ENCODE results near the gene MYH15.

DNA sequence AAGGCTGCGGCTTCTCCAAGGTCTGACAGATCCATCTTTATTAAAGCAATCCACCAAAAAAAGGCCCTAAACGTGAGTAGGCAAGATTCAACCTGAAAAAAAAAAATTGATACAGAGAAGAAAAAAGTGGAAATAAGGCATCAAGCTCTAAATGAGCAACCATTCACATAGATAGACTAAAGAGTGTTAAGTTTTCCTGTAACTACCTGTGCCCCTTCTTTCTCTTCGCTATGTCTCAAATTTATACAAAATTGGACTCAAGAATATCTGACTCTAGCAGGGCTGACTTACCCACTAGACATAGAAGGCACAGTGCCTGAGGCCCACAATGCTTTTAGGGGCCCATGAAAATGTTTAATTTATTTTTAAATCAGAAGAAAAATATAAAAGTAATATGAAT, at the start of gene MYH15:
- TF ChIP-seq, protein P1, sequence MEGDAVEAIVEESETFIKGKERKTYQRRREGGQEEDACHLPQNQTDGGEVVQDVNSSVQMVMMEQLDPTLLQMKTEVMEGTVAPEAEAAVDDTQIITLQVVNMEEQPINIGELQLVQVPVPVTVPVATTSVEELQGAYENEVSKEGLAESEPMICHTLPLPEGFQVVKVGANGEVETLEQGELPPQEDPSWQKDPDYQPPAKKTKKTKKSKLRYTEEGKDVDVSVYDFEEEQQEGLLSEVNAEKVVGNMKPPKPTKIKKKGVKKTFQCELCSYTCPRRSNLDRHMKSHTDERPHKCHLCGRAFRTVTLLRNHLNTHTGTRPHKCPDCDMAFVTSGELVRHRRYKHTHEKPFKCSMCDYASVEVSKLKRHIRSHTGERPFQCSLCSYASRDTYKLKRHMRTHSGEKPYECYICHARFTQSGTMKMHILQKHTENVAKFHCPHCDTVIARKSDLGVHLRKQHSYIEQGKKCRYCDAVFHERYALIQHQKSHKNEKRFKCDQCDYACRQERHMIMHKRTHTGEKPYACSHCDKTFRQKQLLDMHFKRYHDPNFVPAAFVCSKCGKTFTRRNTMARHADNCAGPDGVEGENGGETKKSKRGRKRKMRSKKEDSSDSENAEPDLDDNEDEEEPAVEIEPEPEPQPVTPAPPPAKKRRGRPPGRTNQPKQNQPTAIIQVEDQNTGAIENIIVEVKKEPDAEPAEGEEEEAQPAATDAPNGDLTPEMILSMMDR (IDR thresholded peaks at IDR 0.05): no peak
- no peak for TF ChIP-seq POLR2A (IDR thresholded peaks at IDR 0.05)
- no peak for TF ChIP-seq EP300 (IDR thresholded peaks at IDR 0.05)

Data from tibial nerve (tissue), 4 donors.